HG03460 (cell line): ENCODE results near the gene FASTK.
"Not testable (repeated sequence)": the region's sequence is repeated elsewhere in the genome, so short reads cannot be mapped to it uniquely, and the experiment has no call there.

ENCODE experiments used
- ATAC-seq: cut with Tn5 transposase; IDR thresholded peaks from one replicate; pipeline ENCODE4 v1.9.1; 2021; ENCODE audit not compliant: unreplicated experiment

The FASTK gene

DNA sequence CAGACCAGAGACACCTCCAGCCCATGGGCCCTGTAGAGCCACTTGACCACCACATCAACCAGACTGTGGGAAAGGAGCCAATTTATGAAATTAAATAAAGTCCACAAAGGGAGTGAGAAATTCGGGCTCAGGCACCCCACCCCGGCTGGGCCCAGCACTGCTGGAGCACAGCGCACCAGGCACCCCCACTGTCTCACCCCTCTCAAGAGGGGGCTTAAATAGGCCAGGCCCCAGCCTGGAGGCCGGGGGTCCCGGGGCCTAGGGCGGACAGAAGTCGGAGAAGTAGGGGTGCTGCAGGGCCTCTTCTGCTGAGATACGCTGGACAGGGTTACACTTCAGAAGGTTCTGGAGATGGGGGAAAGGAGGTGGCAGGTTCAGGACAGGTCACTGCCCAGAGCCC is 26.9 kb downstream of the FASTK start:
- no peak for ATAC-seq

DNA sequence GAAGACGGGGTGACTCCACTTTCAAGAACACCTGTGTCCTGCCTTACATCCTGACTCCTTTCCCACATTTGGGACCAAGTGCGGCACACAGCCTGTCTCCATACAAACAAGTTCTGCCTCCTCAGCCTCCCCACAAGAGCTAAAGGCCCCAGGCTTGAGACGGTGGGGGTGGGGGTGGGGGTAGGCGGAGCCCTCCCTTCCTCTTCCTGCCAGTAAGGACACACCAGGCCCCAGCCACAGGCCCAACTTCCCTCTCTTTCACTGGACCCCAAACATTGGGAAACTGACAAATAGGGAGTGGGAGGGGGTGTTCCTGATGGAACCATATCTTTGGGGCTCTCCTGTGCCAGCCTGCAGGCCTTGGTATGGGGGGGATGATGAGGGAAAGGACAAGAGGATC is 27.5 kb downstream of the FASTK start:
- no peak for ATAC-seq

DNA sequence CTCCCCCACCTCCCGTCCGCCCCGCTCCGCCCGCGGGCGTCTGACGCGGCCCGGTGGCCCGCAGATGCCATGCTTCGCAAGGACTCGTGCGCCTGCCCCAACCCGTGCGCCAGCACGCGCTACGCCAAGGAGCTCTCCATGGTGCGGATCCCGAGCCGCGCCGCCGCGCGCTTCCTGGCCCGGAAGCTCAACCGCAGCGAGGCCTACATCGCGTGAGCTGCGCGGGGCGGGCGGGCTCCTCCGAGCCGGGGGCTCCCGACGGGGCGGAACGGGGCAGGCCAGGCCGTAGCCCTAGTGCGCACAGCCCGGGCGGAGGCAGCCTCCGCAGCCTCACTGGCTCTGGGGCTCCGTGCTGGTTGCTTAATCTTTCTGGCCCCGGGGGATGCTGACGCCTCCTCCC is 29.5 kb downstream of the FASTK start:
- no peak for ATAC-seq

DNA sequence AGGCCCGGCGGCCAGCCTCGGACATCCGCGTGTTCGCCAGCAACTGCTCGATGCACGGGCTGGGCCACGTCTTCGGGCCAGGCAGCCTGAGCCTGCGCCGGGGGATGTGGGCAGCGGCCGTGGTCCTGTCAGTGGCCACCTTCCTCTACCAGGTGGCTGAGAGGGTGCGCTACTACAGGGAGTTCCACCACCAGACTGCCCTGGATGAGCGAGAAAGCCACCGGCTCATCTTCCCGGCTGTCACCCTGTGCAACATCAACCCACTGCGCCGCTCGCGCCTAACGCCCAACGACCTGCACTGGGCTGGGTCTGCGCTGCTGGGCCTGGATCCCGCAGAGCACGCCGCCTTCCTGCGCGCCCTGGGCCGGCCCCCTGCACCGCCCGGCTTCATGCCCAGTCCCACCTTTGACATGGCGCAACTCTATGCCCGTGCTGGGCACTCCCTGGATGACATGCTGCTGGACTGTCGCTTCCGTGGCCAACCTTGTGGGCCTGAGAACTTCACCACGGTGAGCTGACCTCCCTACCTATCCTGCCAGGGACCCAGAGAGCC is 31.6 kb downstream of the FASTK start:
- ATAC-seq: no peak

DNA sequence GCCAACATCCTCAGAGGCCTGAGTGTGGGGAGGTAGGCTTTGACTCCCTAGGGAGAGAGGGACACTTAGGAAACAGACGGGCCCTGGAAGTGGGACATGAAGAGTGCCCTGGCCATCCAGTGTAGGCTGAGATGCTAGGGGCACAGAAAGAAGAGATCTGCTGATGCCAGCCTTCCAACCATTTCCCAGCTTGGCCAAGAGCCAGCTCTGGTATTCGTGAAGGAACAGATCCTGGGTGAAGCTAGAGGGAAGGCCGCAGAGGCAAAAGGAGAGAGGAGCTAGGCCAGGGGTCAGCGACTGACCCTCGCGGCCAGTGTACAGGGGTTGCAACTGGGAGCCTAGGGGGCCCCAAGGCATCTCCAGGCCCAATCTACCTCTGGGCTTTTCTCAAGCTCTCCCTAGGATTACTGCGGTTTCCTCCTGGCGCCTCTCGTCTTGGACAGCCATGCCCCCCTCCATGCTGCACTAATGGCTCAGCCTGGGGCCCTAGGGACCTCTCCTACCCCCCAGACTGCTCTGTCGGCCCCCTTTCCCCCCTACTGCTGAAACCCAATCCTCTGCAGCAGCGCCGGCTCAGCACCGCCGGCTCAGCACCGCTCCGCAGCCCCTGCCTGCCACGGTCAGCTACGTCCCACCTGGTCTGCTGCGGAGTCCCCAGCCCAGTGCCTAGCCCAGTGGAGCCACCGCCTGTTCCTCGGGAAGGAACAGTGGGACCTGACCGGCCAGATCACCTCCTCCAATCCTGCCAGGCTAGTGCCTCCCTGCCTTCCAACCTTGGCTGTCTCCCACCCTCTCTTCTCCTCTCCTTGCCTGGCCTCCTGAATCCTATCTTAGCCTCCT is 32.4 kb downstream of the FASTK start, which contains the start of gene ASIC3:
Gene ASIC3 (plus strand): TSS at position 556 of the 840 bp plus-strand sequence. CDS start 355 bp downstream, outside the sequence.
- no peak for ATAC-seq

DNA sequence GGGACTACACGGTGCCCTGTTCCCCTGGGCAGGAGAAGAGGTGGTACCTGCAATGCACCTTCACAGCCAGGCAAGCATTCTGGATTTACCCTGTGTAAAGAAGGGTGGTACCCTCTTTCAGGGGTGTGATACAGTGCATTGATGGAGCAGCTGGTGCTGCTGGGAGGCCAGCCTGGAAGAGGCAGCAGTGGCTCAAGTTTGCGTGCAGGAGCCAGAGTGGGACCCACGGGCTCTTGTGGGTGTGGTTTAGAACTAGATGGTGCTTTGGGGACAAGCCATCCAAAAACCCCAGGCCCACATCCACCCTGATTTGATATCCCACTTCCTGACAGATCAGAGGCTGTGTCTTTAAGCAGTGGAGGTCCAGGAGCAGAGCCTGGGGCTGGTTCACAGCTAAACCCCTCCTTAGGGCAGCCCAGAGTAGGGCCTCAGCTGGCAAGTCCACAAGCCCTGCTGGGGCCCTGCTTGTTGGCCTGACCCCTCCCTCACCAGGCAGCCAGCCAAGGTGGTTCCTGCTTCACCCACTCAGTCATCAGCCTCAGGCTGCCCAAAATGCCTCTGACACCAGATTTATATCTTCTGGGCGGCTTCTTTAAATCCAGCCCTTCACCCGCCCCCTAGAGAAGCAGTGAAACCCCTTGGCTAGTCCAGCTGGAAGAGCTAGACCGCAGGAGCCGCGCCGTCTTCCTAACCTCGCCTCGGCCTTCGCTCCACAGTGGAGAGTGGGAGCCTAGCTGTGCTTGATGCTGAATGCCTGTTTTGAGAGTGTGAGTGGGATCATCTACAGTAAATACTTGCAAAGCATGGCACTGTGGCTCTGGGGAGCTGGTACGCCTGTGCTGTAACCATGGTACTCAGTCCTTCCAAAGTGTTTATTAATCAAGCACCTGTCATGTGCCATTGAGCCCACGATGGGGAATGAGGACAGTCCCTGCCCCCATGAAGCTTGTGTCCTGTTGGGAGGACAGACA is 33.7 kb downstream of the FASTK start:
- no peak for ATAC-seq

DNA sequence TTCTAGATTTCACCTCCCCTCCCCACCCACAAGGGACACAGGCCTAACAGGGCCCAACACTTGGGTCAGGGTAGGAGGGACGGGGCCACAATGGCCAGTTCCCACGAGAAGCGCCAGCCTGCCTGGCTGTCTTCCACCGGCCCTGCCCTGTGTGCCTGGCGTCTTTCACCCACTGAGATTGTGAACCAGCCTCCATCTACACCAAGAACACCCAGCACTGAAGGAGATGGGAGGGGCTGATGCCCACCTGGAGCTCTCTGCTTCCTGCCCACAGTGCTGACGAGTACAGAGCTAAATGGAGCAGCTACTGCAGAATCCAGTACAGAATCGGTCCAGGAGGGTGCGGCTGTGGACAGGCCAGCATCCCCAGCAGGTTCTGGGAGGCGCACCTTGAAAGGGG is 34.6 kb downstream of the FASTK start:
- ATAC-seq: no peak

DNA sequence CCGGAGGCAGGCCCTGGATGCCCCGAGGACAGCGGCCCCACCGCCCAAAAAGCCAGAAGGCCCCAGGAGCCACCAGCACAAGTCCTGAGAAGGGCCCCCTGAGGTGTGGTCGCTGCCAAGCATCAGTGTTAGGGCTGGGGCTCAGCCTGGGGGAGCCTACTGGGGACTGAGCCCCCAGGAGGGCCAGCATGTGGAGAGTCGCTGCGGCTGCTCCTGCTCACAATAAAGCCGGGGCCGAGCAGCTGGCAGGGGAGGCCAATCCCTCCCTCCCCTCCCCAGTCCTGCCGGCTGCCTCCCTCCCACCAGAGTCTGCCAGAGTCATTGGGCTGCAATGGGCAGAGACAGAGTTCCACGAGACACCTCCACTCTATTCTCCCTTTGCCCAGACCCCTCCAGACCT is 35.3 kb downstream of the FASTK start:
- ATAC-seq: no peak

DNA sequence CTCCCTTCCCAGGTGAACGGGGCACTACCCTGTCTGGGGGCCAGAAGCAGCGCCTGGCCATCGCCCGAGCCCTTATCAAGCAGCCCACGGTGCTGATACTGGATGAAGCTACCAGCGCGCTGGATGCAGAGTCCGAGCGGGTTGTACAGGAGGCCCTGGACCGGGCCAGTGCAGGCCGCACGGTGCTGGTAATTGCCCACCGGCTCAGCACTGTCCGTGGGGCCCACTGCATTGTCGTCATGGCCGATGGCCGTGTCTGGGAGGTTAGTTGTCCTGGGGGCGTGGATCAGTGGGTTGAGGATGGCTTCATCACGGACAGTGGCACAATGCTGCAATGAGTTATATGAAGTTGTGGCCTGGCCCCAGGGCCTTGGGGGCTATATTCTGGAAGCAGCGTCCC is 36.6 kb downstream of the FASTK start:
- ATAC-seq: no peak

DNA sequence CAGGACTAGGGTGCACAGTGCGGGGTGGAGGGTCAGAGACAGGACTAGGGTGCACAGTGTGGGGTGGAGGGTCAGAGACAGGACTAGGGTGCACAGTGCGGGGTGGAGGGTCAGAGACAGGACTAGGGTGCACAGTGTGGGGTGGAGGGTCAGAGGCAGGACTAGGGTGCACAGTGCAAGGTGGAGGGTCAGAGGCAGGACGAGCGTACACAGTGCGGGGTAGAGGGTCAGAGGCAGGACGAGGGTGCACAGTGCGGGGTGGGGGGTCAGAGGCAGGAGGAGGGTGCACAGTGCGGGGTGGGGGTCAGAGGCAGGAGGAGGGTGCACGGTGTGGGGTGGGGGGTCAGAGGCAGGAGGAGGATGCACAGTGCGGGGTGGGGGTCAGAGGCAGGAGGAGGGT is 37.2 kb downstream of the FASTK start:
- not testable (repeated sequence) for ATAC-seq

DNA sequence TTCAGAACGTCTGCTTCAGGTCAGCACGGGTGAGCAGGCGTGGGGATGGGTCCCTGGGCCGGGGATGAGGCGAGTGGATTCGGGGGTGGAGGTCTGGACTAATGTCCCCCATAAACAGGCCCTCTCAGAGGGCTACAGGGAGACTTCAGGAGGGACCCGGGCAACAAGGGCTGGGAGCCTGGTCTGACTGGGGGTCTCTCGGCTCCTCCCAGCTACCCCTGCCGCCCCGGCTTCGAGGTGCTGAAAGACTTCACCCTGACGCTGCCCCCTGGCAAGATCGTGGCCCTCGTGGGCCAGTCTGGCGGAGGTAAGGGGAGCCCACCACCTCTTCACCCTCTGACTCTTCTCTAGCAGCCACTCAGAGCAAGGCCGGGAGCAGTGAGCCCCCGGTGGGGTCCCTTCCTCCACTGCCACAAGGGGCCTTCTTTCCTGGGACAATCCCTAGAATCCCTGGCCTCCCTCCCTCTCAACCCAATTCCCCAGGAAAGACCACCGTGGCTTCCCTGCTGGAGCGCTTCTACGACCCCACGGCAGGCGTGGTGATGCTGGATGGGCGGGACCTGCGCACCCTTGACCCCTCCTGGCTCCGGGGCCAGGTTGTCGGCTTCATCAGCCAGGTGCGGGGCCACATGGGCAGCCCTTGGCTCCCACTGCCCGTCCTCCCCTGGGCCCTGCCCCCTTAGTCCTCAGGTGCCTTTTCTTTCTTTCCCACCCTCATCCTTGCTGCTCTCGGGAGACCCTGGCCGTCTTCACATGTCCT is 39.8 kb downstream of the FASTK start:
- no peak for ATAC-seq

DNA sequence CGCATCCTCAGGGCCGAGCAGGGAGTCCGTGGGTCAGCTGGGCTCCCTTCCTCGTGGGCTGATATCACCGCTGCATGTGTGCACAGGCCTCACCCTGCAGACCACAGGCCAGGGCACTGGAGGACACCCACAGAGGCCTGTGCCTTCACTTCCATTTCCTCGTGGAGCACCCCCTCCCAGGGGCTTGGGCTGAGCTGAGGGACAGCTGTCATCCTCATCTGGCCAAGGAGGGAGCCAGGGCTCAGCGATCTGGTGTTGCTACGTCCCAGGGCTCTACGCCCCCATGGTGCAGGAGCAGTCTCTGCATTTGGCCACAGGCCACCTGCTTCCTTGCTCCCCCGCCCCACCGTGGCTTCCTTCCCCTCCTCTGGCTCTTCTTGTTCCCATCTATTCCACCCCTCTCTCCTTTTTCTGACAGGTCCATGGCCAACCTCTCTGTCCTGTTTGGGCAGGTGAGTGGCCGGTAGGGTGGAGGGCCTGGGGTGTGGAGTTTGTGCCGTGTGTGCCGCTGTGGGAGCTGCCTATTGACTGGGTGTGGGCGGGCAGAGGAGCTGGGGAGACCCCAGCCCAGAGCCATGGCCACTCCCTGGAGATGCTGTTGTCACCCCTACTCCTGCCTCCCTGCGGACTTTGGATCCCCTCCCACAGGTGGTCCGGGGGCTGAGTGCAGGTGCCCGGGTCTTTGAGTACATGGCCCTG is 40.6 kb downstream of the FASTK start:
- no peak for ATAC-seq

DNA sequence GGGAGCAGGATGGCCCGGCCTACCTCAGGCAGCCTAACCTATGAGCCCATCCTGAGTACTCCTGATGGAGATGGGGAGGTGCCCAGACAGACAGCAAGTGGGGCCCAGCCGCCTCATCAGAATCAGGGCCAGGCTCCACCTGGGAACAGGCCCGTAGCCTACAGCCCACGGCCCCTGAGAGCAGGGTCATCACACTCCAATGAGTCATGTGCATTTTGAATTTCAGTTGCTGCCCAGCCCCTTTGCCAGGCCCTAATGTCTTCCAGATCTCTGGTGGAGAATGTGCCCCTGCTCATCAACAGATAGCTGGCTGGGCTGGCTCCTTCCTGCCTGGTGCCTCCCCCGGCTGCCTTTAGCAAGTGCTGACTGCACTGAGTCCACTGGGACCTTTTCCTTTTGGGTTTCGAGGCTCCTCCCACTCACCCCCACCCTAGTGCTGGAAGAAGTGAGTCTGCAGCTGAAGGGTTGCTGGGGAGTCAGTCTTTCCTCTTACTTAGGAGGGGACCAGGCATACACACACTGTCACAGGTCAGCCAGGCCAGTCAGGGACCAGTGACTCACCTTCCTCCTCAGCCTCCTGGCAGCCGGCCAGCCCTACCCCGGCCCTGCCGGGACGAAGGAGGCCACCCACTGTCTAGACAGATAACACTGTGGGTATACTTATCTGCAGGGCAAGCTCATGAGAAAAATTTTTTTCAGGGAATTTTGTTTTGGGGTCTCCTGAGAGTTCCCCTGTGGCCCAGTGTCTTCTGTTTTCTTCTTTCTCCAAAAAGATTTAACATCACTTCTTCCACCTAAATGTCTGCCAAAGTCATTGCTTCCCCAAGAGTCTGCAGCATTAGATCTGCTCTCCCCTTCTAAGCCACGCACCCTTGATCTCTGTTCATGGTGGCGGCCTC is 41.4 kb downstream of the FASTK start:
- ATAC-seq: no peak

DNA sequence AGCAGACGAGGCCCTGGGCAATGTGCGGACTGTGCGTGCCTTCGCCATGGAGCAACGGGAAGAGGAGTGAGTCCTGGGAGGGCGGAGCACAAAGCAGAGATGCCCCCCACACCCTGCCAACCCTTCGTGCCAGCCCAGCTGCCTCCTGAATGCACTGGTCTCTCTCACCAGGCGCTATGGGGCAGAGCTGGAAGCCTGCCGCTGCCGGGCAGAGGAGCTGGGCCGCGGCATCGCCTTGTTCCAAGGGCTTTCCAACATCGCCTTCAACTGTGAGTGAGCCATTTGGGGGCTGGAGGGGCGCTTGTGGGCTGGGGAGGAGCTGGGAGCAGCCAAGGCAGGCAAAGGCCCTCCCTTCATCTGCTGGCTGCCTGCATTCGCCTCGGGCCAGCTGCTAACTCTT is 44.7 kb downstream of the FASTK start:
- no peak for ATAC-seq

DNA sequence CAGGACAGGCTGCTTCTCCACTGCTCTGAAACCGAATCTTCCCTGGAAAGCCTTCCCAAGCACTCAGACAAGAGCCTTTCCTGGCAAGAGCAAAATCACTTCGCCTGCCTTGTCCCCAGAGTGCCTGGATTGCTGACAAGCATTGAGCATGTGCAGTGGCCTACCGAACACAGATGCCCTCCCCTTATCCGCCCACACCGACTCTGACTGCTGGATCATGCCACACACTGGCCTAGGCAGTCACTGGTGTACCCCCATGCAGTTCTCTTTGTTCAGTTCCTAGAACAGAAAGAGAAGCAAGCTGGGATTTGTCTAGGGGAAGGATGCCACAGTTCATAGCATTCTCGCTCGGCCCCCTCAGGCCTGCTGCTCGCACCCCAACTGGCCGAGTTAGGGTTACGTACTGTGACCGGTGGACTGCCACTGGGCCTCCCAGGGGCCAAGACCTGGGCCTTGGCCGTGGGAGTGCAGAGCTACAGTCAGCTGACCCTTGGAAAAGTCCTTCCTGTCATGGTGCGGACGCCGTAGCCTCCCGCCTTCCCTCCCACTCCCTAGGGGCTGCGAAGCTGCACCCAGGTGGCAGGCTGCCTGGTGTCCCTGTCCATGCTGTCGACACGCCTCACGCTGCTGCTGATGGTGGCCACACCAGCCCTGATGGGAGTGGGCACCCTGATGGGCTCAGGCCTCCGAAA is 45.4 kb downstream of the FASTK start:
- ATAC-seq: no peak

DNA sequence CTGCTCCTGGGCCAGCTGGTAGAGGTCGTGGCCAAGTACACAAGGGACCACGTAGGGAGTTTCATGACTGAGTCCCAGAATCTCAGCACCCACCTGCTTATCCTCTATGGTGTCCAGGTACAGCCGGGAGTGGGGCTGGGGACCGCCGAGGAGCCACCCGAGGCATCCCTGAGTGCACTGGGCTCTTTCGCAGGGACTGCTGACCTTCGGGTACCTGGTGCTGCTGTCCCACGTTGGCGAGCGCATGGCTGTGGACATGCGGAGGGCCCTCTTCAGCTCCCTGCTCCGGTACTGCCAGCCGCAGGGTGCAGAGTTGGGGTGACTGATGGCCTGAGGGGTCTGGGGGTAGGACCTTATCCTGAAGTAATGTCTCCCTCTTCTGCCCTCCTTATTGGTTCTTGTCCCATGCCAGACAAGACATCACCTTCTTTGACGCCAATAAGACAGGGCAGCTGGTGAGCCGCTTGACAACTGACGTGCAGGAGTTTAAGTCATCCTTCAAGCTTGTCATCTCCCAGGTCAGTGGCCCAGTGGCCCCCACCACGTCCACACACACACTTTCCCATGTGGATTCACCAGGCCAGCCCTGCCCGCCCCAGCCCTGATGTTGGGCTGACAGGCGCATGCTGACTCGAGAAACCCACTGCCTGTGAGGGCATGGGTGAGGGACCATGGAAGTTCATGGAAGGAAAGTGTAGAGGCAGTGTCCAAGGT is 46.1 kb downstream of the FASTK start:
- ATAC-seq: no peak

DNA sequence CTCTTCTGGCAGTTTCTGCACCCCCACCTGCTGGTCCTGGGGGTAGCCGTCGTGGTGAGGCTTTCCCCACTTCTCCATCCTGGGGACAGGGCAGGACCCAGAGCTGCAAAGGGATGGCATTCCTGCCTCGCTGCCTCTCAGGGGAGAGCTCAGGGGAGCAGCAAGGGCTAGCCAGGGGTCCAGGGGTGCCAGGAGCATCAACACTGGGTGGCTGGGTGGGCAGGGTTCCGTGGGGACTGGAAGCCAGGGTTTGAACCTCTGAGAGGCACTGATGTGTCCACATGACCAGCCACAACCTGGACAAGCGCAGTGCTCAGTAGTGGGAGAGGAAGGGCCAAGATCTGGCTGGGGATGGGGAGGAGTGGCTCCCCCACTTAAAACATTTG is 46.8 kb downstream of the FASTK start:
- ATAC-seq: no peak
